ENCODE results near the gene ADAMTS12.

The ADAMTS12 gene, protein sequence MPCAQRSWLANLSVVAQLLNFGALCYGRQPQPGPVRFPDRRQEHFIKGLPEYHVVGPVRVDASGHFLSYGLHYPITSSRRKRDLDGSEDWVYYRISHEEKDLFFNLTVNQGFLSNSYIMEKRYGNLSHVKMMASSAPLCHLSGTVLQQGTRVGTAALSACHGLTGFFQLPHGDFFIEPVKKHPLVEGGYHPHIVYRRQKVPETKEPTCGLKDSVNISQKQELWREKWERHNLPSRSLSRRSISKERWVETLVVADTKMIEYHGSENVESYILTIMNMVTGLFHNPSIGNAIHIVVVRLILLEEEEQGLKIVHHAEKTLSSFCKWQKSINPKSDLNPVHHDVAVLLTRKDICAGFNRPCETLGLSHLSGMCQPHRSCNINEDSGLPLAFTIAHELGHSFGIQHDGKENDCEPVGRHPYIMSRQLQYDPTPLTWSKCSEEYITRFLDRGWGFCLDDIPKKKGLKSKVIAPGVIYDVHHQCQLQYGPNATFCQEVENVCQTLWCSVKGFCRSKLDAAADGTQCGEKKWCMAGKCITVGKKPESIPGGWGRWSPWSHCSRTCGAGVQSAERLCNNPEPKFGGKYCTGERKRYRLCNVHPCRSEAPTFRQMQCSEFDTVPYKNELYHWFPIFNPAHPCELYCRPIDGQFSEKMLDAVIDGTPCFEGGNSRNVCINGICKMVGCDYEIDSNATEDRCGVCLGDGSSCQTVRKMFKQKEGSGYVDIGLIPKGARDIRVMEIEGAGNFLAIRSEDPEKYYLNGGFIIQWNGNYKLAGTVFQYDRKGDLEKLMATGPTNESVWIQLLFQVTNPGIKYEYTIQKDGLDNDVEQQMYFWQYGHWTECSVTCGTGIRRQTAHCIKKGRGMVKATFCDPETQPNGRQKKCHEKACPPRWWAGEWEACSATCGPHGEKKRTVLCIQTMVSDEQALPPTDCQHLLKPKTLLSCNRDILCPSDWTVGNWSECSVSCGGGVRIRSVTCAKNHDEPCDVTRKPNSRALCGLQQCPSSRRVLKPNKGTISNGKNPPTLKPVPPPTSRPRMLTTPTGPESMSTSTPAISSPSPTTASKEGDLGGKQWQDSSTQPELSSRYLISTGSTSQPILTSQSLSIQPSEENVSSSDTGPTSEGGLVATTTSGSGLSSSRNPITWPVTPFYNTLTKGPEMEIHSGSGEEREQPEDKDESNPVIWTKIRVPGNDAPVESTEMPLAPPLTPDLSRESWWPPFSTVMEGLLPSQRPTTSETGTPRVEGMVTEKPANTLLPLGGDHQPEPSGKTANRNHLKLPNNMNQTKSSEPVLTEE (N-terminal part only)

DNA sequence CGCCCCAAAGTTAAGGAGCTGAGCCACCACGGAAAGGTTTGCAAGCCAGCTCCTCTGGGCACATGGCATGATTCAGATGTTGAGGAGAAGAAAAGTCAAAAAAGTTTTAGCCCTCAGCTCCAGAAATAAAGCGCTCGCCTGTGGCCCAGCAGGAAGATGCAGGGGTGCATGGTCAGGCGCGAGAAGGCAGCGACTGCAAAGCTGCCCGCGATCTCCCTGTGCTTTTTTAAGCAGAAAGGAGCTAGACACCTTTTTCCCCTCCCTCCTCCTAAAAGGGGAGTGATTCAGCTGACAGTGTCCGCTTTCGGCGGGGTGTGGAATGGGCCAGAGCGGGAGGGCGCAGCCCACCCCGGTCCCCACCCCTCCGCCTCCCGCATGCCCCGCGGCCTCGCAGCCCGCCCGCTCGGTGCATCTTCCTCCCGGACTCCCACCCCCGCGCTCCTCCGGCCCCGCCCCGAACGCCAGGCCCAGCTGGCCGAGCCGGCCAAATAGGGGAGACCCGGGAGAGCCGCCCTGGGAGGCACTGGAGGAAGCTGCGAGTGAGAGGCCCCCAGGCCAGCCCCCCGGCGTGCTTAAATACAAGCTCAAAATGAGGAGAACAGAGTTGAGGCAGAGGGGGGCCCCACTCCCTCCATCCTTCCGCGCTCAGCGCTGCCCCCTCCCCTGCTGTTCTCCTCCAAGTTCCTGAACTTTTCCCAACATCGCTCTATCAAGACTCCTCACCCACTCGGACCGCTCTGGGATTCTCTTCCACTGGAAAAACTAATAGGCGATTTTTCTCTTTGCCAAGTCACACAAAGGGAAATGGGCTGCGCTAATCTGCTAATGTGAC is at the start of gene ADAMTS12:
Gene ADAMTS12, minus strand, starts transcription at position 203 of the 832 bp plus-strand sequence. Its CDS starts 134 bp downstream, at position 69.
- in situ Hi-C loops (cut with HindIII; ENCODE audit: low pct_unique_long_range_greater_than_20kb, low sequenced_read_pairs), result no loop called here
- TF ChIP-seq JUND (IDR thresholded peaks at IDR 0.05; ENCODE audit: low read depth), result no peak
- no peak for DNase-seq (ENCODE audit: low read depth in 1 of 2, low spot score in 1 of 2)

DNA sequence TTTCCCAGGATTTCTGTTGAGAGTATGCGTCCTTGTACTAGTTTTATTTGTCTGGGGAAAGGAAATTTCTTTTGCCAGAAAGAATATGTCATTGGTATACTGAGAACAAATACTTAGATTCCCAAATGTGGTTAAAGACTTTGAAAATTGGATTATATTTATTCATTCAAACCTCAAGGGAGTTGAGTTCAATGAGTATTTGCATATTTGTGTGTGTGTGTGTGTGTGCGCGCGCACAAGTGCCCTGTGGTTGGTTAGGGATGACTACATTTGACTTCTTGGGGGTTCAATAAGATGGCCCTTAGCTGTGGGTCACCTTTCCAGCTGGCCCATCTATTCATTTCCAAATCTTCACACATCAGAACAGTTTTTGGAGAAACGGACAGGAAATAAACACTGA is 49.3 kb upstream of the ADAMTS12 start:
- no peak for TF ChIP-seq JUND (IDR thresholded peaks at IDR 0.05; ENCODE audit: low read depth)
- in situ Hi-C loops (cut with HindIII; ENCODE audit: low pct_unique_long_range_greater_than_20kb, low sequenced_read_pairs), result no loop called here
- no peak for DNase-seq (ENCODE audit: low read depth in 1 of 2, low spot score in 1 of 2)

DNA sequence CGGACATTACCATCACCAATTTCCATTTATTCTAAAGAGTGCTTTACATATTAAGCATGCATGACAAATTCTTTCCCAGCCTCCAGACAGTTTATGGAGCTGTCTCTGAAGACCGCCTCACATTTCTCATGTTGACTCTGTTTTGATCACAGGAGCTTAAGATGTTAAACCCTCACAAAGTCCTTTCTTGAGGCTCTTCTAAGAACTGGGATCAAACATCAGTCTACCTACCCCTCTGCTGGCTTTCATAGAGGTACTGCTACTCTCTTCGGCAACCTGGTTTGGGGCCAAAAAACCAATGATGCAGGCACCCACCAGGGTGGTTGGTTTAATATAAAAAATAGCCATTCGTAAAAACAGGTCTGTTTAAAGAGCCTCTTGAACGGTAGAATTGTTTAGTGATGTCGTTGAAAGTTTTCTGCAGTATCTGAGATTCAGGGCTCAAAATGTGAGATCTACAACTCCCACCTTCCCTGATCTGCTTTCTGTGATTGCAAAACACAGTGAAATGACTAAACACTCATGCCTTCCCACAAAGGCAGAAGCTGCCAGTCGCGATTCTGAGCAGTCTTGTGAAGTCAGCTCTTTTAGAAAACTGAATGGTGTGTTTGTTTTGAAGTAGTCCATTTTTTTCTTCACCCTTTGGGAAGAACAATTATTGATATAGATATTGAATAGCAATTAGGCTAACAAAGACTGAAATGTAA is 47.9 kb upstream of the ADAMTS12 start:
- in situ Hi-C loops (cut with HindIII; ENCODE audit: low pct_unique_long_range_greater_than_20kb, low sequenced_read_pairs), result no loop called here
- TF ChIP-seq JUND (IDR thresholded peaks at IDR 0.05; ENCODE audit: low read depth), result no peak
- DNase-seq (ENCODE audit: low read depth in 1 of 2, low spot score in 1 of 2), result no peak

DNA sequence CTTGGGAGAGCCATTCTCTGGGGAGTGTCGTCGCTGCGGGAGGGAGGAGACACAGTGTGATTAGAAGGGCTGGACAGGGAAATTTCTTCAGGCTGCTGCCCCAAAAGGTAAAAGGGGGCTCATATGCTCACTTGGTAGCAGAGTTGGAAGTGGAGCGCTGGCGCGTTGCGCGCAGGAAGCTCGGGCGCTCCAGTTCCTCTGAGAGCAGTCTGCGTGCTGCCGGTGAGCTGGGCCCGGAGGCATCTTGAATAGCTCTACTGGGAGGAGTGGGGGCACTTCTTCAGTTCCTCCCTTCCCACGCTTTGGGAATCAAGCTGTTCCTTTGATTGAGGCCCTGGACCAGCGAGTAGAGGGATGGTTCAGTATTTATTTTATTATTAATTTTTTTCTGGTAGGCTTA is 47.1 kb upstream of the ADAMTS12 start:
- no peak for TF ChIP-seq JUND (IDR thresholded peaks at IDR 0.05; ENCODE audit: low read depth)
- no peak for DNase-seq (ENCODE audit: low read depth in 1 of 2, low spot score in 1 of 2)
- in situ Hi-C loops (cut with HindIII; ENCODE audit: low pct_unique_long_range_greater_than_20kb, low sequenced_read_pairs), result no loop called here

DNA sequence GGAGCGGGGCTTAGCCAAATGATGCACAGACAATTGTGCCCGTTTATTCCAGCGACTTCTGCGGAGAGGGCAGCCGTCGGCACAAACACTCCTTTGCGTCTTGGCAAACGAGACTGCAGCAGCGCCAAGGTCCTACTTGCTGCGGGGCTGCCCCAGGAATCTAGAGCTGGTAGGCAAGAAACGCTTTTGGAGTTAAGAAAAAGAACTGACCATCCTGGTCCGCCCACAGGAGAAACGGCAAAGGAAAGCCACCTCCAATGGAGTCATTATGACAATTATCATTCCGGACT is 46.7 kb upstream of the ADAMTS12 start:
- in situ Hi-C loops (cut with HindIII; ENCODE audit: low pct_unique_long_range_greater_than_20kb, low sequenced_read_pairs), result no loop called here
- no peak for DNase-seq (ENCODE audit: low read depth in 1 of 2, low spot score in 1 of 2)
- TF ChIP-seq JUND (IDR thresholded peaks at IDR 0.05; ENCODE audit: low read depth), result no peak

DNA sequence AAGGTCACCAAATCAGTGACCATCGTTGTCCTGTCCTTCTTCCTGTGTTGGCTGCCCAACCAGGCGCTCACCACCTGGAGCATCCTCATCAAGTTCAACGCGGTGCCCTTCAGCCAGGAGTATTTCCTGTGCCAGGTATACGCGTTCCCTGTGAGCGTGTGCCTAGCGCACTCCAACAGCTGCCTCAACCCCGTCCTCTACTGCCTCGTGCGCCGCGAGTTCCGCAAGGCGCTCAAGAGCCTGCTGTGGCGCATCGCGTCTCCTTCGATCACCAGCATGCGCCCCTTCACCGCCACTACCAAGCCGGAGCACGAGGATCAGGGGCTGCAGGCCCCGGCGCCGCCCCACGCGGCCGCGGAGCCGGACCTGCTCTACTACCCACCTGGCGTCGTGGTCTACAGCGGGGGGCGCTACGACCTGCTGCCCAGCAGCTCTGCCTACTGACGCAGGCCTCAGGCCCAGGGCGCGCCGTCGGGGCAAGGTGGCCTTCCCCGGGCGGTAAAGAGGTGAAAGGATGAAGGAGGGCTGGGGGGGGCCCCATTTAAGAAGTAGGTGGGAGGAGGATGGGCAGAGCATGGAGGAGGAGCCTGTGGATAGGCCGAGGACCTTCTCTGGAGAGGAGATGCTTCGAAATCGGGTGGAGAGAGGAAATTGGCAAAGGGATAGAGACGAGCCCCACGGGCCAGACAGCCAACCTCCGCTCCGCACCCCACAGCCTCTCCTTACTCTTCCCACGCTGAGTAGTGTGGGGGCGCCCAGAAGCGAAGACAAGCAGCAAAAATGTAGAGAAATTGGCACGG is 46.1 kb upstream of the ADAMTS12 start:
- DNase-seq (ENCODE audit: low read depth in 1 of 2, low spot score in 1 of 2), result no peak
- no peak for TF ChIP-seq JUND (IDR thresholded peaks at IDR 0.05; ENCODE audit: low read depth)
- in situ Hi-C loops (cut with HindIII; ENCODE audit: low pct_unique_long_range_greater_than_20kb, low sequenced_read_pairs), result no loop called here

DNA sequence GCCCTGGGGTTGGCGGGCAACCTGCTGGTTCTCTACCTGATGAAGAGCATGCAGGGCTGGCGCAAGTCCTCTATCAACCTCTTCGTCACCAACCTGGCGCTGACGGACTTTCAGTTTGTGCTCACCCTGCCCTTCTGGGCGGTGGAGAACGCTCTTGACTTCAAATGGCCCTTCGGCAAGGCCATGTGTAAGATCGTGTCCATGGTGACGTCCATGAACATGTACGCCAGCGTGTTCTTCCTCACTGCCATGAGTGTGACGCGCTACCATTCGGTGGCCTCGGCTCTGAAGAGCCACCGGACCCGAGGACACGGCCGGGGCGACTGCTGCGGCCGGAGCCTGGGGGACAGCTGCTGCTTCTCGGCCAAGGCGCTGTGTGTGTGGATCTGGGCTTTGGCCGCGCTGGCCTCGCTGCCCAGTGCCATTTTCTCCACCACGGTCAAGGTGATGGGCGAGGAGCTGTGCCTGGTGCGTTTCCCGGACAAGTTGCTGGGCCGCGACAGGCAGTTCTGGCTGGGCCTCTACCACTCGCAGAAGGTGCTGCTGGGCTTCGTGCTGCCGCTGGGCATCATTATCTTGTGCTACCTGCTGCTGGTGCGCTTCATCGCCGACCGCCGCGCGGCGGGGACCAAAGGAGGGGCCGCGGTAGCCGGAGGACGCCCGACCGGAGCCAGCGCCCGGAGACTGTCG is 45.4 kb upstream of the ADAMTS12 start:
- TF ChIP-seq JUND (IDR thresholded peaks at IDR 0.05; ENCODE audit: low read depth), result no peak
- no peak for DNase-seq (ENCODE audit: low read depth in 1 of 2, low spot score in 1 of 2)
- in situ Hi-C loops (cut with HindIII; ENCODE audit: low pct_unique_long_range_greater_than_20kb, low sequenced_read_pairs), result no loop called here

DNA sequence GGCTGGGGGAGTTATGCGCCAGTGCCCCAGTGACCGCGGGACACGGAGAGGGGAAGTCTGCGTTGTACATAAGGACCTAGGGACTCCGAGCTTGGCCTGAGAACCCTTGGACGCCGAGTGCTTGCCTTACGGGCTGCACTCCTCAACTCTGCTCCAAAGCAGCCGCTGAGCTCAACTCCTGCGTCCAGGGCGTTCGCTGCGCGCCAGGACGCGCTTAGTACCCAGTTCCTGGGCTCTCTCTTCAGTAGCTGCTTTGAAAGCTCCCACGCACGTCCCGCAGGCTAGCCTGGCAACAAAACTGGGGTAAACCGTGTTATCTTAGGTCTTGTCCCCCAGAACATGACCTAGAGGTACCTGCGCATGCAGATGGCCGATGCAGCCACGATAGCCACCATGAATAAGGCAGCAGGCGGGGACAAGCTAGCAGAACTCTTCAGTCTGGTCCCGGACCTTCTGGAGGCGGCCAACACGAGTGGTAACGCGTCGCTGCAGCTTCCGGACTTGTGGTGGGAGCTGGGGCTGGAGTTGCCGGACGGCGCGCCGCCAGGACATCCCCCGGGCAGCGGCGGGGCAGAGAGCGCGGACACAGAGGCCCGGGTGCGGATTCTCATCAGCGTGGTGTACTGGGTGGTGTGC is 44.7 kb upstream of the ADAMTS12 start, which contains the start of gene RXFP3:
Gene RXFP3, plus strand, starts transcription at position 6 of the 636 bp plus-strand sequence. Its CDS starts 355 bp downstream, at position 361.
- no peak for DNase-seq (ENCODE audit: low read depth in 1 of 2, low spot score in 1 of 2)
- TF ChIP-seq JUND (IDR thresholded peaks at IDR 0.05; ENCODE audit: low read depth), result no peak
- in situ Hi-C loops (cut with HindIII; ENCODE audit: low pct_unique_long_range_greater_than_20kb, low sequenced_read_pairs), result no loop called here

DNA sequence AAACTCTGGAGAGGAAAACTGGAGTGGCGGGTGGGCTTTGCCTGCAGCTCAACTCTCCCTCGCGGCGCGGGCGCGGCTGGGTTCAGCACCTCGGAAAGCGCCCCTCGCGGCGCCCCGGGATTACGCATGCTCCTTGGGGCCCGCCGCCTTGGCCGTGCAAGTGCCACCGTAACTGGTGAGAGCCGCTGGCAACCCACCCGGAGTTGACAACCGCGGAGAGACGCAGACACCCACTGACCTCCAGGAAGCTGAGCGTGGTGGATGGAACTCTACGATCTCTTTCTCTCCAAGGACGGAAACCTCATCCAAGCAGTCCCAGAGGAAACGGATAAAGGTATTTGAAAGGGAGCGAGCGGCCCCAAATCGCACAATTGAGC is 44.2 kb upstream of the ADAMTS12 start:
- peak; percentile 33 for DNase-seq (ENCODE audit: low read depth in 1 of 2, low spot score in 1 of 2)
- in situ Hi-C loops (cut with HindIII; ENCODE audit: low pct_unique_long_range_greater_than_20kb, low sequenced_read_pairs), result no loop called here
- TF ChIP-seq JUND (IDR thresholded peaks at IDR 0.05; ENCODE audit: low read depth), result no peak

DNA sequence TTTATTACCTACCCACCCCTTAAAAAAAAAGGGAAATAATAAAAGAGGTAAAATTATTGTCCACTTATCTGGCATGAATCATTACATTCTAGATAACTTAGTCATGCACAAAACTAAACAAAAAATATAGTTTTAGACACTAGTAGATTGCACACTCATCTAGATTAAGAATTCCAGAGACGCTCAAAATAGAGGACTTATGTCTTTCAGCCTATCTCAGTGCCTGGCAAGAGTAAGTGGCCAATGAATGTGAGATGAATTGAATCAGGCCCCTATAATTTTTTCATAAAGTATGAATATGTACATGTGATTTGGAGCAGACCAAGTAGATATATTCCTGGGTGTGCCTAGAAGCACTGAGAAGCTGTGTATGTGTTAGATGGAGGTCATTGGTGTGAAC is 42.4 kb upstream of the ADAMTS12 start:
- in situ Hi-C loops (cut with HindIII; ENCODE audit: low pct_unique_long_range_greater_than_20kb, low sequenced_read_pairs), result no loop called here
- no peak for TF ChIP-seq JUND (IDR thresholded peaks at IDR 0.05; ENCODE audit: low read depth)
- DNase-seq (ENCODE audit: low read depth in 1 of 2, low spot score in 1 of 2), result no peak

Data from T47D (cell line).